Embryonic facial prominence (tissue), 1 donor: ENCODE results near the gene BTBD16.
A peak's percentile ranks its signal among the peaks of the same experiment; 100 is the strongest.

Experiments
- DNase-seq: peaks from one replicate; pipeline ENCODE4 v3.0.0-alpha.2; 2016; ENCODE audit errors: extremely low spot score

BTBD16 gene

DNA sequence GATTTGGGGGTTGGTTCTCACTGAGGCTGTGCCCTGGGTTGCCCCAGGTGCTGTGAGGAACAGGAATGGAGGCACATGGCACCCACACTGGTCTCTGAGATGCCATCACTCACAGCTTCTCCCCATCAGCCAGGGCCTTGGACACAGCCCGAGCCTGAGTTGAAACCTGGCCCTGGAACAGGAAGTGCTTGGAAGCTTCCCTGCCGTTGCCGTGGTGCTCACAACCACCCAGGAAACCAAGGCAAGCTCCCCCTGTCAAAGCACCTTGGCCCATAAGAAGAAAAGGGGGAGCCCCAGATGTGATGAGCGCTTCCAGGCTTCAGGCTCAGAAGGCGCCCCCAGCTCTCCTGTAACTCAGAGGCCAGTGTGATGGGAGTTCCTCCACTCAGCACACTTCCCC lies at the start of gene BTBD16:
TSS of gene BTBD16 (plus strand) at position 221 of the 400 bp plus-strand sequence. CDS start 3,786 bp downstream, outside the sequence.
- no peak for DNase-seq

DNA sequence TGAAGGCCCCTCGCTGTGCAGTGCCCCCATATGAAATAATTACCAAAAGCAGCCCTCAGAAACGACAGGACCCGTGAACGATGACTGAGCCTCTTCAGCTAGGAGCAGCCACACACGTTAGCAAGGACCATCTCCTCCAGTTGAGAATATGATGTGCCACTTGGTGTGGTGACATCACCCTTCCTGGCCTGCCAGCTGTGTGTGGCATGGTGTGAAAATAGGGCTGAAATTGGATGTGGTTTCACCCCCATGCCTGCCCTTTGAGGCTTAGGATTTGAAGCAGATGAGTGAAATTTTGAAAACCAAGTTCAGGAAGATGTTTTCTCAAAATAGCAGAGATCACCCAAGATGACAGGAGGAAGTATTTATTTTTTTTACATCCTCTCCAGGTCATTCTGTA lies 49.1 kb upstream of the BTBD16 start:
- DNase-seq, result no peak

GRCh38 chr10:122222638-122223037 lies 48.5 kb upstream of the BTBD16 start:
- no peak for DNase-seq

- DNase-seq, result no peak
These were observed 46.9 kb upstream of the BTBD16 start for GRCh38 chr10:122224159-122224558.

GRCh38 chr10:122225330-122225729 lies 45.8 kb upstream of the BTBD16 start:
- DNase-seq, result no peak

GRCh38 chr10:122227754-122228153 lies 43.3 kb upstream of the BTBD16 start:
- no peak for DNase-seq

DNA sequence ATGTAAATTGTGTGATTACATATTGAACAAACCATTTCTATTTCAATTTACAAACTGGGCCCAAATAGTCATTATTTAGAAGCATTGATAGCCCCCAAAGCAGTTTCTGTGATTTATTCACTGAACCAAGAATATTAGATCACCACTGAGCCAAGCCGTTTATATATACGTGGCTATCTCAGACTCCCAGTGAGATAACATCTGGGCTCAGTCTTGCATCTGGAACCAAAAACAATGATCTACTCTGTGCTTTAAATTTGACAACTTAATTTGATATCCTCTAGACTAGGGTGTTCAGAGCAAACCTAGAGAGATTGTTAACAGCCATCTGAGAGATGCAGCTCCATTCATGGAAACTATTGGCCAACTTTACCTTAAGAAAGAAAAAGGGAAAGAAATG lies 41.4 kb upstream of the BTBD16 start:
- DNase-seq, result no peak

DNA sequence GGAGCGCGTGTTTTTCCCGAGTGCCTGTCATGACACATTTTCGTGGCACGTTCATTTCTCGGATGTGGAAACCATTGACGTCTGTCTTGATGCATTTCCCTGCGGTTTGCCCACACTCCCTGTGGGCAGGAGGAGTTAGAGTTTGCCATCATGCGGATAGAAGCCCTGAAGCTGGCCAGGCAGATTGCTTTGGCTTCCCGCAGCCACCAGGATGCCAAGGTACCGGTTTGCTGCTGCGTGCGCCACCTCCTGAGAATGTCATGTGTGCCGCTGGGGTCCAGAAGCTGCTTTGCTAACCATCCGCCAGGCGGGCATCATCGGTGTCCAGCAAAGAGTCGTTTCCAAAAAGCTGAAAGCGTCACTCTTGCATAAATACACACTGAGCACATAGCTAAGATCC lies 40.9 kb upstream of the BTBD16 start:
- no peak for DNase-seq

- DNase-seq, result no peak
These were observed 38.3 kb upstream of the BTBD16 start for GRCh38 chr10:122232769-122233168.

DNA sequence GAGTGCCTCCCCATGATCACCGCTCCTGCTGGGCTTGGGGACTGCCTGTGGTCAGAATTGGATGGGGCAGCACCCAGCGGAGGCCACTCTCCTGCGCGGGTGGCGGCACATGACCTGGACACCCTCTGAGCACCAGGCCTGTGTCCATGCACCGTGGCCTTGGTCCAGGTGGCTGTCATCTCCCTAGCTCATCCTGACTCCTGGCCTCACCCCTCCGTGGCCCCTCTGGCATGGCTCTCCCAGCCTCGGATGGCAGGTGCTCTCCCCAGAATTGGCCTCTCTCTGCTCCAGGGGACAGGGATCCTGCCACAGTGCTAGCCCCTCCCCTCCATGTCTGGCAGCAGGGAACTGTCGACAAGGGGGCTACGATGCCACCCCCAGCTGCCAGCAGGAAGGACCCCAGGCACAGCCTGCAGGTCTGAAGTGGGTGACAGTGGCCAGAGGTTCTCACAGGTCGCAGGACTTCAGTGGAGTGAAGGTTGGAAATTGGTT lies 37.2 kb upstream of the BTBD16 start:
- no peak for DNase-seq

DNA sequence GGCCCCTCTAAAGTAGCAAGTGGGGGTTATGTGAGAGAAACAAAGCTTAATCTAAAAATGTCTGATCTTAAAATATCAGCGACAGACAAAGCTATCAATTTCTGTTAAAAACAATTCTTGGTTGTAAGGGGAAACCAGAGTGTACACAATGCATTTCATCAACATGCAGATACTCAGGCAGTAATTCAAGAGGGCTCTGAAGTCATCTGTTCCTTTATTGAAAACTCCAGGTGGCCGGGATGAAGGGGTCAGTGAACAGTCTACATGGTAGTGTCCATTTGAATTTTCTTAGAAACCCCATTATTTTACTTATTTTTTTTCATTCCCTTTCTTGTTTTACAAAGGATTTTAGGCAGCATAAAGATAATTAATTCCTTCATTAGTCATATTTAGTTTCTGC lies 36.7 kb upstream of the BTBD16 start:
- no peak for DNase-seq

DNA sequence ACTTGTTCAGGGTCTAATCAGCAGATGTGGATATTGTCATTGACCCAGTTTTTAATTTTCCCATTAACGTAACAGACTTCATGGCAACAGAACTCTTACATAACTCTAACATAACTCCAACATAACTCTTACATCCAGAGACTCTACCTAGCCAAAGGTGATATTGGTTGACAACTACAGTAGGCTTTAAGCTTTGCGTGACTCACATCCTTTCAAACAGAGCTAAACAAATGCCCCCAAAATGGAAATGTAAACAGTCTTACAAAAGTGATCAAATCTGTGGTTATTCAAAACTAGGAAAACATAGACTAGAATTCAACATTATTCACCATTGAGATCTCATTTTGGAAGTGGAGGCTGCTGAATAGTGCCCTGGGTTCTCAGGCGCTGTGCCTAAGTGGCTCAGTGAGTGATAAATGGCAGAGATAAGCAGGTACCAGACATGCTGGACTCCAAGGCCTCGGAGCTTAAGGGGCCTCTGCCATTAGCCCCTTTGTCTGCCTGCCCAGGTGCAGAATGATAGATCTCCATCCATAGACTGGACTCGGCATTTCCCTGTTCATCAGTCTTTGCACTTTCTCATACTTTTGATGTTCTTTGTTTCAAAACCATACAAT lies 34.3 kb upstream of the BTBD16 start:
- DNase-seq, result no peak

- DNase-seq, result no peak
These were observed 33.6 kb upstream of the BTBD16 start for GRCh38 chr10:122237331-122237990.

- DNase-seq, result no peak
These were observed 31.4 kb upstream of the BTBD16 start for GRCh38 chr10:122239578-122240257.

- DNase-seq, result no peak
These were observed 30.7 kb upstream of the BTBD16 start for GRCh38 chr10:122240401-122240800.

DNA sequence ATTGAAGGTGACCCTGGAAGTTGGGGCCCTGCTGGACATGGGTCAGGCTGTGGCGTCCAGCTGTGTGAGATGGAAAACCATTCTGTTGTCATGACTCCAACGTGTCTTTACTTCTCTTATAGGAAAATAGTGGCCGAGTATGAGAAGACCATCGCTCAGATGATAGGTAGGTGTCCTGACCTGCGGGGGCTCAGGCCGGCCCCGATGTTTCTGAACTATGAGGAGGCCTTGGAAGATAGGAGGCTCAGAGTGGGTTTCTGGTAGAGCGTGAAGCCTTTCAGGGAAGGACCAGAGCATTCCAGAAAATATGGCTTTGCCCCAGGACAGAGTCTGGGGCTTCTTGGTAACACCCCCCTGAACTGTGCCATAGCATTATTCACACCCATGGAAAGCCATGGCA lies 29.3 kb upstream of the BTBD16 start:
- no peak for DNase-seq

- DNase-seq, result no peak
These were observed 27.5 kb upstream of the BTBD16 start for GRCh38 chr10:122243550-122243949.

- peak; percentile 64 for DNase-seq
These were observed 26.8 kb upstream of the BTBD16 start for GRCh38 chr10:122244001-122244975.

GRCh38 chr10:122245136-122245535 lies 26.0 kb upstream of the BTBD16 start:
- no peak for DNase-seq

- DNase-seq, result no peak
These were observed 25.2 kb upstream of the BTBD16 start for GRCh38 chr10:122245897-122246296.

DNA sequence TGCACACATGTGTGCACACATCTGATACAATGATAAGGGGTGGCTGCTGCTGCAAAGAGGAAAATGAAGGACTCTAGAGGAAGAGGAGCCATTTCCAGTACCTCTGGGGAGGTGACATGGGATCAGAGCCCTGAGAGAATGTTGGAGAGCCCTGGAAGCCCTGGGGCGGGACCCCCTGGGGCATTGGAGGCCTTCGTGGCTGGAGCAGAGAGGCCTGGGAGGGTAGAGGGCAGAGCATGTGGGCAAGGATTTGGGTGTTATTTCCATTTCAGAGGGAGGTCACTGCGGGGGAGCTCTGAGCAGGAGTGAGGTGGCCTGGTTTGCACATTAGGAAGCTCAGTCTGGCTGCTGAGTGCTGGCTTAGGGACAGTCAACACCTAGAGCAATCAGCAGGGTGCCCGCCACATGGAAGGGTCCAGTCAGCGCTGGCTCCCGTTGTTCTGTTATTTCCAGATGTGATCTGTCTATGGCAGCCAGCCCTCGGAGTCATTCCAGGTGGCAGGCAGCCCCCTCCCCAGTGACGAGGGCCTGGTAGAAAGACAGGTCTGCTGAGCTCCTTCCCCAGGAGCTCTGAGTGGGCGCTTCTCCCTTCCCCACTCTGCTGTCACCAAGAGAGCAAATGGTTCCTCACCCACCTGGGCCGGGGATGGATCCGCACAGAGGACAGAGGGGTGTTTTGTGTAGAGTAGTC lies 24.1 kb upstream of the BTBD16 start:
- no peak for DNase-seq
